Pancreas (tissue), 10 donors: Measurements from ENCODE around the gene CSNK1E. TPM values are rescaled to one million over a fixed set of nuclear protein-coding genes. Genes with fewer than 3 reads are reported as not detected.

ENCODE experiments used
- ATAC-seq, 4 donors: fragments of 200-7000 bp; cut with Tn5 transposase; one replicate each; pipeline versions ENCODE4 v1.8.0 to v1.9.1; 2020; ENCODE audit warnings: mild to moderate bottlenecking in 4 of 4, moderate library complexity in 4 of 4
- DNase-seq, 6 donors: peaks; one replicate each; pipeline ENCODE4 v3.0.0-alpha.2; 2020
- FAIRE-seq: peaks from 2 replicates; lab custom pipeline; 2012; peaks lifted over from hg19 to GRCh38; lab: Jason Lieb, UNC
- H3K27ac ChIP-seq, 4 donors: fragments of 200-600 bp; sonication (generic); 1 replicate in 3 of 4; 2 replicates in 1 of 4; pipeline versions ENCODE4 v1.5.0 to v1.8.0; 2020
- H3K27me3 ChIP-seq, 4 donors: fragments of 200-600 bp; one replicate each; pipeline ENCODE4 v1.8.0; 2021
- H3K36me3 ChIP-seq, 3 donors: fragments of 200-600 bp; sonication (generic) in 1 of 3; one replicate each; pipeline versions ENCODE4 v1.5.0 to v1.8.0; 2020 to 2021
- H3K4me1 ChIP-seq, 3 donors: fragments of 200-600 bp; one replicate each; pipeline ENCODE4 v1.8.0; 2021
- H3K4me3 ChIP-seq, 4 donors: fragments of 200-600 bp; sonication (generic) in 2 of 4; one replicate each; pipeline versions ENCODE4 v1.5.0 to v1.8.0; 2020 to 2021
- H3K9me3 ChIP-seq, 4 donors: fragments of 200-600 bp; one replicate each; pipeline ENCODE4 v1.8.0; 2021
- WGBS, 2 donors: extraction: QIAGEN DNeasy Blood & Tissue Kit; methylation state at CpG; one replicate each; pipeline ENCODE4 v1.1.7; 2013; 5-methylcytosine and 5-hydroxymethylcytosine counted together
- intact Hi-C, 3 donors: fragments of 100-400 bp; cut with DNase I; formaldehyde crosslinking; loops; one replicate each; pipeline versions ENCODE4 v1.11.1 to v1.14.2; 2022
- polyA plus RNA-seq, 2 donors: library from polyadenylated mRNA; stranded (reverse); fragments of 200-250 nt; gene quantifications; one replicate each; pipeline ENCODE4 v1.2.3, GENCODE V29; 2013
- total RNA-seq, 6 donors: library from RNA; stranded (reverse); fragmentation: NEBNext Ultra II Directional in 4 of 6; extraction: Animal tissue kit (Norgen Biotek cat#: 25700) in 4 of 6; gene quantifications; one replicate each; pipeline versions ENCODE4 v1.2.1 to v1.2.4, GENCODE V29; 2021 to 2023
- TF ChIP-seq, protein P1 (sequence below), 4 donors: fragments of 200-600 bp; sonication (generic) in 3 of 4; IDR thresholded peaks; one replicate each; pipeline versions ENCODE4 v1.5.0 to v1.8.0; 2021; ENCODE audit warnings: antibody characterized with exemption in 4 of 4
- donor health status: healthy with polysubstance abuse.
- donor health status: DM: no; HTN: no; CAD: no; lungs with moderate emphysema.
- donor health status: DM: no; HTN: no; CAD: no.
- donor health status: control.
- donor health status: control.
- donor health status: Bipolar disorder and iron deficiency.
- donor health status: DM: yes; HTN: yes; CAD: no.
- donor health status: DM: no; HTN: no; CAD: no.
- donor health status: DM: no; HTN: no; CAD: no.
- donor health status: DM: yes; HTN: yes; CAD: no.

The CSNK1E gene
- total and polyA plus RNA-seq, 8 donors: 52.7 to 115 (median 61.7) TPM

DNA sequence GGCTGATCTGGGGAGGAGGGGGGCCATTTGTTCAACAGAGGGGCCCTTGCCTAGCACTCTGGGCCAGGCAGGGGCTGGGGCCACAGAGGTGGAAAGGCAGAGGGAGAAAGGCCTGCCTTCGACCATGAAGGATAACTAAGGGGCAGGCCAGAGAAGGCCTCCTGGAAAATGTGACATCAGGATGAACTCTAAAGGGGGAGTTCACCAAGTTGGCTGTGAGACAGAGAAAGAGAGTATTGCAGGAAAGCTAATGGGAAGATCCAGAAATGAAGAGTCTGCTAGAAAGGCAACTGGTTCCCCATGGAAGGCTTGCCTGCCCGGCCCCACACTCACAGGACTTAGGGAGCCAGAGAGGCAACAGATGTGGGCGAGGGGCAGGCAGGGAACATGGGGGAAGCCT lies 16.3 kb downstream of the CSNK1E start:
- TF ChIP-seq, protein P1, sequence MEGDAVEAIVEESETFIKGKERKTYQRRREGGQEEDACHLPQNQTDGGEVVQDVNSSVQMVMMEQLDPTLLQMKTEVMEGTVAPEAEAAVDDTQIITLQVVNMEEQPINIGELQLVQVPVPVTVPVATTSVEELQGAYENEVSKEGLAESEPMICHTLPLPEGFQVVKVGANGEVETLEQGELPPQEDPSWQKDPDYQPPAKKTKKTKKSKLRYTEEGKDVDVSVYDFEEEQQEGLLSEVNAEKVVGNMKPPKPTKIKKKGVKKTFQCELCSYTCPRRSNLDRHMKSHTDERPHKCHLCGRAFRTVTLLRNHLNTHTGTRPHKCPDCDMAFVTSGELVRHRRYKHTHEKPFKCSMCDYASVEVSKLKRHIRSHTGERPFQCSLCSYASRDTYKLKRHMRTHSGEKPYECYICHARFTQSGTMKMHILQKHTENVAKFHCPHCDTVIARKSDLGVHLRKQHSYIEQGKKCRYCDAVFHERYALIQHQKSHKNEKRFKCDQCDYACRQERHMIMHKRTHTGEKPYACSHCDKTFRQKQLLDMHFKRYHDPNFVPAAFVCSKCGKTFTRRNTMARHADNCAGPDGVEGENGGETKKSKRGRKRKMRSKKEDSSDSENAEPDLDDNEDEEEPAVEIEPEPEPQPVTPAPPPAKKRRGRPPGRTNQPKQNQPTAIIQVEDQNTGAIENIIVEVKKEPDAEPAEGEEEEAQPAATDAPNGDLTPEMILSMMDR (IDR thresholded peaks at IDR 0.05): no peak
- no peak for ATAC-seq
- H3K27me3 ChIP-seq: no peaks in the 10 kb centered on the region
- intact Hi-C loops: no loop called here
- H3K4me1 ChIP-seq: peaks cover 15 to 24% (median 22%) of the 10 kb centered on the region in 3 donors
- no peaks in the 10 kb centered on the region for H3K9me3 ChIP-seq
- peaks cover 3 to 71% (median 39%) of the 10 kb centered on the region in 3 donors for H3K36me3 ChIP-seq
- no peak for FAIRE-seq
- no peak for DNase-seq
- no peak overlapping the region for H3K27ac ChIP-seq
- 95 to 100% methylated on average over 3 of the region's 3 CpGs for WGBS, 2 donors
- no peak overlapping the region for H3K4me3 ChIP-seq

DNA sequence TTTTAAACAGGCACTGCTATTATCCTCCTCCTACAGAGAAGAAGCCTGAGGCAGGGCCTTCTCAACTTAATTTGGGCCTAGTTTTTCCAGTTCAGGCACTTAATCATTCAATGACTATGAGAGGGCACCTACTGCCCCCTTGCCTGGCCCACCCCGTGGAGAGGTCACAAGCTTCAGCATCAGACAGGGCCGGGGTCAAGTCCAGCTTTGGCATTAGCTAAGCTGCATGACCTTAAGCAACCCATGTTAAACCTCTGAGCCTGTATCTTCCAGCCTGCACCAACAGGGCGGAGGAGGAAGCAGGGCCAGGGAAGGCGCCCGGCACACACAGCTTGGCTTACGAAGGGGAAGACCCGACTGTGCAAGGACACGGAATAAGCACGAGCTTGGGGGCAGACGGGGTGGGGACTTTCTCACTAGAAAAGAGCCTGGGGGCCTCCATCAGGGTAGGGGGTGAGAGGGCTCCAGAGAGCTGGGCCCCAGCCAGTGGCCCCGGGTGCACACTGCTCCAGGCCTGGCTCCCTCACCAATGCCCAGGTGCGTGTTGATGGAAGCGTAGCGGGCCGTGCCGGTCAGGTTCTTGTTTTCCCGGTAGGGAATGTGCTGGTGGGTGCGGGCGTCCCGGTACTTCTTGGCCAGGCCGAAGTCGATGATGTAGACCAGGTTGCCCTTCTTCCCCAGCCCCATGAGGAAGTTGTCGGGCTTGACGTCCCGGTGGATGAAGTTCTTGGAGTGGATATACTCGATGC lies 16.9 kb downstream of the CSNK1E start:
- Histone ChIP-seq H3K4me3 (no peak overlapping the region), H3K36me3 (peaks cover 3 to 75% (median 39%) of the 10 kb centered on the region in 3 donors), H3K4me1 (peaks cover 9 to 19% (median 16%) of the 10 kb centered on the region in 3 donors), H3K27ac (no peak overlapping the region), H3K27me3 (no peaks in the 10 kb centered on the region), H3K9me3 (no peaks in the 10 kb centered on the region)
- intact Hi-C loops: no loop called here
- FAIRE-seq (no peak), ATAC-seq (no peak), DNase-seq (no peak)
- TF ChIP-seq, protein P1 (IDR thresholded peaks at IDR 0.05): no peak
- whole genome bisulfite sequencing, 2 donors: 89% methylated on average over 26 of the region's 26 CpGs

DNA sequence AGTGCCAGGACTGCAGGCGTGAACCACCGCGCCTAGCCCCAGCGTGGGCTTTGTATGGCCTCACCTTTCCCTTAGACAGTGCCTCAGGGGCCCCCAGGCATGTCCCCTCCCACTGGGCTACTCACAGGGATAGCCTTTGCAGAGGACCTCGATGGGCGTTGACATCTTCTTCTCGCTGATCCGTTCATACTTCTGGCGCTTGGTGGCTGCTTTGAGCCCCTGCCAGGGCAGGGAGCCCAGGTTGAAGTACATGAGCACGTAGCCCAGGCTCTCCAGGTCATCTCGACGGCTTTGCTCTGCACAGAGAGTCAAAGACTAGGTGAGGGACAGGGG lies 17.5 kb downstream of the CSNK1E start:
- TF ChIP-seq, protein P1 (IDR thresholded peaks at IDR 0.05): no peak
- no peak overlapping the region for H3K27ac ChIP-seq
- H3K27me3 ChIP-seq: no peaks in the 10 kb centered on the region
- H3K4me1 ChIP-seq: peaks cover 5 to 16% (median 11%) of the 10 kb centered on the region in 3 donors
- WGBS, 2 donors: 60 to 71% methylated on average over 12 of the region's 12 CpGs
- intact Hi-C loops: no loop called here
- FAIRE-seq (no peak), DNase-seq (no peak), ATAC-seq (peak in 1 of 4 donors; percentile 5)
- no peaks in the 10 kb centered on the region for H3K9me3 ChIP-seq
- no peak overlapping the region for H3K4me3 ChIP-seq
- peaks cover 3 to 75% (median 39%) of the 10 kb centered on the region in 3 donors for H3K36me3 ChIP-seq

GRCh38 chr22:38298312-38299005 lies 18.8 kb downstream of the CSNK1E start:
- Histone ChIP-seq H3K4me1 (peaks cover 0 to 10% (median 4%) of the 10 kb centered on the region in 3 donors), H3K27ac (peak overlapping the region in 1 of 4 donors; percentile 5), H3K9me3 (no peaks in the 10 kb centered on the region), H3K27me3 (no peaks in the 10 kb centered on the region), H3K4me3 (no peak overlapping the region), H3K36me3 (peaks cover 0 to 82% (median 45%) of the 10 kb centered on the region in 3 donors)
- intact Hi-C loops: no loop called here
- TF ChIP-seq, protein P1 (IDR thresholded peaks at IDR 0.05): no peak
- peak in 3 of 4 donors; percentile 7 to 22 (median 16) for ATAC-seq
- FAIRE-seq: no peak
- 86 to 88% methylated on average over 24 to 25 of the region's 25 CpGs for WGBS, 2 donors
- peak in 1 of 6 donors; percentile 71 for DNase-seq
